K562 (cell line): ENCODE measurements around the gene CRYBG2. TPM values are rescaled to one million over a fixed set of nuclear protein-coding genes. Genes with fewer than 3 reads are reported as not detected.

Source experiments
- ATAC-seq: fragments of 200-7000 bp; cut with Tn5 transposase; 3 replicates; pipeline ENCODE4 v1.9.1; 2020; ENCODE audit warnings: moderate library complexity
- BruUV-seq: library from RNA; stranded (reverse); fragments of 400-500 nt; replicated peaks from 2 replicates; lab custom pipeline; 2021; lab: Mats Ljungman, UMichigan
- CTCF ChIA-PET: fragments of 300-600 bp; formaldehyde crosslinking; extraction: SDS; loops from one replicate; lab custom pipeline; 2021; ENCODE audit warnings: low intra/inter-chr PET ratio; lab: Yijun Ruan, JAX
- POLR2A ChIA-PET: fragments of 300-600, 350-650 bp; sonication (Branson Sonifier 250); formaldehyde crosslinking; extraction: SDS; loops from one replicate; lab custom pipeline; 2021; ENCODE audit warnings: antibody characterized with exemption, inconsistent platforms; lab: Yijun Ruan, JAX
- DNase-seq, 4 experiments: peaks; one replicate each; pipeline versions ENCODE4 v3.0.0 to v3.0.0-alpha.2; 2011 to 2018; ENCODE audit warnings: low spot score in 3 of 4, mixed read lengths in 3 of 4; ENCODE audit errors: extremely low read depth in 1 of 4
- FAIRE-seq: peaks from 2 replicates; lab custom pipeline; 2011; peaks lifted over from hg19 to GRCh38; lab: Jason Lieb, UNC
- H2AFZ ChIP-seq: 2 replicates; pipeline ENCODE4 v1.6.0; 2011; ENCODE audit warnings: low read depth, low read length, control low read depth, inconsistent platforms
- H3K27ac ChIP-seq: fragments of 200-600 bp; 3 replicates; pipeline ENCODE4 v1.8.0; 2011; ENCODE audit warnings: low read depth, mild to moderate bottlenecking, control low read depth, inconsistent platforms, low read length, moderate library complexity, mixed read lengths; ENCODE audit errors: extremely low read depth
- H3K27me3 ChIP-seq, 2 experiments: fragments of 300-600 bp in 1 of 2; 2 replicates in 1 of 2; 3 replicates in 1 of 2; pipeline versions ENCODE4 v1.6.0 to v1.8.0; 2011; ENCODE audit warnings: inconsistent platforms in 2 of 2, low read length in 2 of 2, mild to moderate bottlenecking in 1 of 2, mixed read lengths in 1 of 2, moderate library complexity in 1 of 2; ENCODE audit not compliant: control insufficient read depth in 2 of 2, insufficient read depth in 2 of 2
- H3K36me3 ChIP-seq: fragments of 300-600 bp; 3 replicates; pipeline ENCODE4 v1.8.0; 2011; ENCODE audit warnings: mild to moderate bottlenecking, low read length, inconsistent platforms; ENCODE audit not compliant: control insufficient read depth, insufficient read depth
- H3K4me1 ChIP-seq, 2 experiments: fragments of 200-600 bp in 1 of 2; replicated peaks in 1 of 2; 2 replicates in 1 of 2; 3 replicates in 1 of 2; pipeline versions ENCODE4 v1.5.1 to v1.8.0; 2011; ENCODE audit warnings: inconsistent platforms in 2 of 2, low read length in 2 of 2, mild to moderate bottlenecking in 1 of 2, mixed read lengths in 1 of 2, moderate library complexity in 1 of 2; ENCODE audit not compliant: control insufficient read depth in 2 of 2, insufficient read depth in 2 of 2
- H3K4me2 ChIP-seq: 2 replicates; pipeline ENCODE4 v1.6.1; 2011; ENCODE audit warnings: low read length, control low read depth, inconsistent platforms, mixed read lengths; ENCODE audit not compliant: insufficient read depth
- H3K4me3 ChIP-seq: fragments of 200-600 bp; sonication (generic), shearing (Covaris generic); 2 replicates; pipeline ENCODE4 v1.5.1; 2016; ENCODE audit warnings: control low read depth, inconsistent platforms
- H3K79me2 ChIP-seq: fragments of 200-600 bp; 3 replicates; pipeline ENCODE4 v1.8.0; 2011; ENCODE audit warnings: low read length, inconsistent platforms; ENCODE audit not compliant: control insufficient read depth, insufficient read depth
- H3K9ac ChIP-seq, 2 experiments: 2 replicates each; pipeline versions ENCODE4 v1.6.0 to v1.6.1; 2011; ENCODE audit warnings: low read depth in 2 of 2, low read length in 2 of 2, control low read depth in 1 of 2, inconsistent platforms in 1 of 2, mild to moderate bottlenecking in 1 of 2, mixed read lengths in 1 of 2; ENCODE audit not compliant: insufficient read depth in 1 of 2
- H3K9me1 ChIP-seq: one replicate; pipeline ENCODE4 v1.6.0; 2011; ENCODE audit warnings: inconsistent platforms, mild to moderate bottlenecking, low read length, moderate library complexity; ENCODE audit not compliant: control insufficient read depth, insufficient read depth
- H3K9me3 ChIP-seq: replicated peaks from 2 replicates; pipeline ENCODE4 v1.5.1; 2011; ENCODE audit warnings: low read depth, low read length, inconsistent platforms; ENCODE audit not compliant: control insufficient read depth, insufficient read depth
- H4K20me1 ChIP-seq: replicated peaks from 2 replicates; pipeline ENCODE4 v1.6.1; 2011; ENCODE audit warnings: low read length, inconsistent platforms, mixed read lengths; ENCODE audit not compliant: control insufficient read depth, insufficient read depth
- MTA1 ChIP-seq: fragments of 450-650 bp; IDR thresholded peaks from 2 replicates; pipeline ENCODE4 v1.6.1; 2017; ENCODE audit warnings: borderline replicate concordance
- POLR3A ChIP-seq: IDR thresholded peaks from 2 replicates; pipeline ENCODE4 v1.6.1; 2011; ENCODE audit warnings: borderline replicate concordance, mild to moderate bottlenecking, moderate library complexity; ENCODE audit not compliant: insufficient read length, insufficient read depth; ENCODE audit errors: extremely low read depth
- RBBP5 ChIP-seq: fragments of 200-600 bp; sonication (generic); IDR thresholded peaks from 2 replicates; pipeline ENCODE4 v1.6.1; 2012; ENCODE audit warnings: borderline replicate concordance, mild to moderate bottlenecking, low read length, control low read depth, inconsistent platforms; ENCODE audit not compliant: insufficient read depth, poor library complexity, severe bottlenecking
- RBM15 ChIP-seq: fragments of 200-400 bp; formaldehyde crosslinking; IDR thresholded peaks from 2 replicates; pipeline ENCODE4 v1.6.1; 2018; ENCODE audit warnings: mild to moderate bottlenecking, low read length, moderate library complexity; ENCODE audit not compliant: insufficient read depth
- RBM22 ChIP-seq: fragments of 200-400 bp; formaldehyde crosslinking; IDR thresholded peaks from 2 replicates; pipeline ENCODE4 v1.6.1; 2018; ENCODE audit warnings: low read length, low read depth; ENCODE audit not compliant: poor library complexity, severe bottlenecking
- SIN3B ChIP-seq: fragments of 450-650 bp; IDR thresholded peaks from 2 replicates; pipeline ENCODE4 v1.6.1; 2017; ENCODE audit warnings: low read depth, mild to moderate bottlenecking, moderate library complexity
- THRA ChIP-seq: fragments of 450-650 bp; IDR thresholded peaks from 2 replicates; pipeline ENCODE4 v1.6.1; 2017; ENCODE audit warnings: mild to moderate bottlenecking, moderate library complexity
- WHSC1 ChIP-seq: IDR thresholded peaks from one replicate; pipeline ENCODE4 v1.6.1; 2012; ENCODE audit warnings: low read length, control low read depth, inconsistent platforms
- ZBTB33 ChIP-seq: sonication (generic); formaldehyde crosslinking; IDR thresholded peaks from 2 replicates; pipeline ENCODE4 v1.8.1; 2023; ENCODE audit warnings: mild to moderate bottlenecking, missing genetic modification reagents
- ZEB2 ChIP-seq: fragments of 450-650 bp; IDR thresholded peaks from 2 replicates; pipeline ENCODE4 v1.6.1; 2016
- ZNF232 ChIP-seq: sonication (generic); formaldehyde crosslinking; IDR thresholded peaks from 2 replicates; pipeline ENCODE4 v1.8.0; 2022; ENCODE audit warnings: mild to moderate bottlenecking, missing genetic modification reagents
- WGBS: fragments of 100-300 bp; shearing (Covaris generic); methylation state at CpG from one replicate; pipeline ENCODE4 v1.1.6; 2016; ENCODE audit warnings: low coverage, mixed read lengths; ENCODE audit not compliant: insufficient coverage; ENCODE audit errors: missing lambda C conversion rate; 5-methylcytosine and 5-hydroxymethylcytosine counted together
- in situ Hi-C: fragments of 300-500 bp; cut with MboI; formaldehyde crosslinking; loops from 4 replicates; pipeline ENCODE4 v1.15.0; 2018; ENCODE audit warnings: inconsistent platforms, mixed read lengths
- intact Hi-C: fragments of 100-400 bp; cut with micrococcal nuclease; formaldehyde crosslinking; loops from 2 replicates; pipeline ENCODE4 v1.14.2; 2022
- polyA plus RNA-seq, 8 experiments: library from polyadenylated mRNA; depleted of rRNA in 4 of 8; stranded (reverse) in 5 of 8; unstranded in 3 of 8; fragments of >200 nt; fragmentation: Nextera tagmentation in 2 of 8; fragmentation: Illumina TruSeq in 1 of 8; extraction: Ambion mirVana in 2 of 8; extraction: Trizol in 1 of 8; gene quantifications; 2 replicates each; pipeline versions ENCODE4 v1.2.1 to v1.2.3, GENCODE V29; 2011 to 2014; ENCODE audit warnings: inconsistent platforms in 1 of 8, missing spikeins in 1 of 8
- total RNA-seq, 7 experiments: library from RNA; depleted of rRNA in 6 of 7; stranded (reverse); fragments of >200 nt in 6 of 7; fragmentation: Illumina TruSeq in 2 of 7; extraction: Trizol in 2 of 7; gene quantifications; 2 replicates each; pipeline versions ENCODE4 v1.2.1 to v1.2.3, GENCODE V29; 2011 to 2021; ENCODE audit warnings: low replicate concordance in 1 of 7
- TF ChIP-seq, protein P1 (sequence below): fragments of 250-450 bp; sonication (Bioruptor Pico); IDR thresholded peaks from 2 replicates; pipeline ENCODE4 v1.5.0; 2020; ENCODE audit warnings: mild to moderate bottlenecking, borderline replicate concordance
- TF ChIP-seq, protein P2 (sequence below): fragments of 450-650 bp; IDR thresholded peaks from 2 replicates; pipeline ENCODE4 v1.6.1; 2016; ENCODE audit warnings: mild to moderate bottlenecking

The CRYBG2 gene
- total and polyA plus RNA-seq, 9 of the 15 experiments (the other 6 are each of a cell fraction or from before 2014, with no cell fraction given): 0.39 to 8.5 (median 3.7) TPM

GRCh38 chr1:26290122-26290881 lies 63.6 kb downstream of the CRYBG2 start:
- intact Hi-C loops (no loop called here), in situ Hi-C loops (no loop called here)
- Histone ChIP-seq H3K27ac (no peak overlapping the region), H3K79me2 (no peaks in the 10 kb centered on the region), H3K9me1 (no peaks in the 10 kb centered on the region), H4K20me1 (no peaks in the 10 kb centered on the region), H3K4me3 (no peak overlapping the region), H3K36me3 (peaks cover 5% of the 10 kb centered on the region; the same call in 1 of the 3 replicates), H3K4me2 (no peak overlapping the region), H3K27me3 (no peaks in the 10 kb centered on the region), H2AFZ (no peak overlapping the region), H3K9ac (peak overlapping the region in 1 of 2 experiments; percentile 85; a peak in 3 of 4 replicates), H3K4me1 (peaks cover 45 to 62% of the 10 kb centered on the region in 2 experiments), H3K9me3 (no peaks in the 10 kb centered on the region)
- BruUV-seq: no TSS peak
- TF ChIP-seq POLR3A (no peak), RBM22 (no peak), RBM15 (no peak), ZEB2 (no peak), ZBTB33 (CRISPR knock-in tag) (peak; percentile 91), RBBP5 (peak; percentile 28), WHSC1 (no peak), ZNF232 (no peak), THRA (no peak), MTA1 (no peak), SIN3B (no peak)
- TF ChIP-seq, protein P1, sequence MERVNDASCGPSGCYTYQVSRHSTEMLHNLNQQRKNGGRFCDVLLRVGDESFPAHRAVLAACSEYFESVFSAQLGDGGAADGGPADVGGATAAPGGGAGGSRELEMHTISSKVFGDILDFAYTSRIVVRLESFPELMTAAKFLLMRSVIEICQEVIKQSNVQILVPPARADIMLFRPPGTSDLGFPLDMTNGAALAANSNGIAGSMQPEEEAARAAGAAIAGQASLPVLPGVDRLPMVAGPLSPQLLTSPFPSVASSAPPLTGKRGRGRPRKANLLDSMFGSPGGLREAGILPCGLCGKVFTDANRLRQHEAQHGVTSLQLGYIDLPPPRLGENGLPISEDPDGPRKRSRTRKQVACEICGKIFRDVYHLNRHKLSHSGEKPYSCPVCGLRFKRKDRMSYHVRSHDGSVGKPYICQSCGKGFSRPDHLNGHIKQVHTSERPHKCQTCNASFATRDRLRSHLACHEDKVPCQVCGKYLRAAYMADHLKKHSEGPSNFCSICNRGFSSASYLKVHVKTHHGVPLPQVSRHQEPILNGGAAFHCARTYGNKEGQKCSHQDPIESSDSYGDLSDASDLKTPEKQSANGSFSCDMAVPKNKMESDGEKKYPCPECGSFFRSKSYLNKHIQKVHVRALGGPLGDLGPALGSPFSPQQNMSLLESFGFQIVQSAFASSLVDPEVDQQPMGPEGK (CRISPR knock-in tag): no peak
- TF ChIP-seq, protein P2, sequence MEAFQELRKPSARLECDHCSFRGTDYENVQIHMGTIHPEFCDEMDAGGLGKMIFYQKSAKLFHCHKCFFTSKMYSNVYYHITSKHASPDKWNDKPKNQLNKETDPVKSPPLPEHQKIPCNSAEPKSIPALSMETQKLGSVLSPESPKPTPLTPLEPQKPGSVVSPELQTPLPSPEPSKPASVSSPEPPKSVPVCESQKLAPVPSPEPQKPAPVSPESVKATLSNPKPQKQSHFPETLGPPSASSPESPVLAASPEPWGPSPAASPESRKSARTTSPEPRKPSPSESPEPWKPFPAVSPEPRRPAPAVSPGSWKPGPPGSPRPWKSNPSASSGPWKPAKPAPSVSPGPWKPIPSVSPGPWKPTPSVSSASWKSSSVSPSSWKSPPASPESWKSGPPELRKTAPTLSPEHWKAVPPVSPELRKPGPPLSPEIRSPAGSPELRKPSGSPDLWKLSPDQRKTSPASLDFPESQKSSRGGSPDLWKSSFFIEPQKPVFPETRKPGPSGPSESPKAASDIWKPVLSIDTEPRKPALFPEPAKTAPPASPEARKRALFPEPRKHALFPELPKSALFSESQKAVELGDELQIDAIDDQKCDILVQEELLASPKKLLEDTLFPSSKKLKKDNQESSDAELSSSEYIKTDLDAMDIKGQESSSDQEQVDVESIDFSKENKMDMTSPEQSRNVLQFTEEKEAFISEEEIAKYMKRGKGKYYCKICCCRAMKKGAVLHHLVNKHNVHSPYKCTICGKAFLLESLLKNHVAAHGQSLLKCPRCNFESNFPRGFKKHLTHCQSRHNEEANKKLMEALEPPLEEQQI: no peak
- ChIA-PET CTCF (interaction anchor here (0.5 to 0.7 kb wide), 2 partner anchors 58 to 311 kb away, joined by 3 read pairs; no protein-coding TSS in a partner anchor), POLR2A (interaction anchor here (0.6 to 1.0 kb wide), 3 partner anchors 10 to 468 kb away, joined by 3 to 4 read pairs (median 3); no protein-coding TSS in a partner anchor)
- ATAC-seq (no peak), DNase-seq (no peak), FAIRE-seq (no peak)
- 64% methylated on average over 11 of the region's 11 CpGs for WGBS
